VCaP (cell line): ENCODE measurements around the gene CAT.

Experiments
- H3K27ac ChIP-seq: fragments of 450-650 bp; 2 replicates; pipeline ENCODE4 v1.5.1; 2017
- CTCF ChIP-seq: fragments of 450-650 bp; conservative IDR thresholded peaks from 2 replicates; pipeline ENCODE4 v1.5.1; 2017; ENCODE audit warnings: mild to moderate bottlenecking, moderate library complexity

CAT gene

GRCh38 chr11:34437224-34438125 is 1.3 kb upstream of the CAT start:
- TF ChIP-seq CTCF, result no peak
- peak overlapping the region; percentile 88 for H3K27ac ChIP-seq

DNA sequence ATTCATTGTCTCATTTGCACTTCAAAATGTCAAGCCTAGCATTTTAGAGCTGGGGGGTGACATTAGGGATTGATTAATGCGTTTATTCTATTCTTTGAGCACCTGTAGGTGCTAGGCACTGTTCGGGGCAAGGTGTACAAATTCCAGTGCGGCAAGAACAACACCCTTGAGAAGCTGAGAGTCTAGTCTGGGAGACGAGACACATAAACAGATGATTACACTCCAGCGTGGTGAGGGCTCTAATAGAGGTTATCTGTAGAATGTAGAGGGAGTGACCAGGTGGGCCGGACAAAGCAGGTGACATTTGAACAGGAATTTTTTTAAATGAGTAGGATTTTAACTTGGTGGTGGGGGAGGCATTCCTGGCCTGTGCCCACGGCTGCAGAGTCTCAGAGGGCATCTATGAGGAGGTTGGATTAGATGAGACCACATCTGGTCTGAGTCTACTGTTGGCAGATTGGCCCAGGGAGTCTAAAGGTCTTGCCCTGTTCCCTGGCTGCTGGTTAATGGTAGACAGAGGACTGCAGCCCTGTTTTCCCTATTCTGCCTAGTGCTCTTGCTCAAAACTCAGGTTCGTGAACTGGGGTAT is 970 bp downstream of the CAT start:
- no peak for TF ChIP-seq CTCF
- H3K27ac ChIP-seq, result peak overlapping the region; percentile 88

GRCh38 chr11:34441814-34442213 is 3.1 kb downstream of the CAT start:
- no peak for TF ChIP-seq CTCF
- H3K27ac ChIP-seq, result no peak overlapping the region

GRCh38 chr11:34443136-34443535 is 4.4 kb downstream of the CAT start:
- TF ChIP-seq CTCF, result no peak
- no peak overlapping the region for H3K27ac ChIP-seq

DNA sequence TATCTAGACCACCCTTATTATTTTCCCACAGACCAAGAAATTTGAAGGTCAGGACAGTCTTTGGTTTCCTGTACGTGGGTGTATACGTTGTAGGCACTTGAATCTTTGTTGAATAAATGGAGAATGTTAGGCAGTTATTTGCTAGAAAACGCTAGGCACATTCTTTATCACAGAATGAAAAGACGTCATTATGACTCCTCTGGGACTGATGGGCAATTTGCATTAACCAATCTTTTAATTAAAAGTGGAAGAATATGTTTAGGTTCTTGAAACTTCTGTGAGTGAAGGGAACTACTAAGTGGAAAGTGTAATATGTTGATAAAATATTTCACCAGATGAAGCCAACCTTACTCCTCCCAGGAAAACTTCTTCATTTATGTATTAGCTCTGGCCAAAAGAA is 5.7 kb downstream of the CAT start:
- H3K27ac ChIP-seq, result no peak overlapping the region
- no peak for TF ChIP-seq CTCF

- no peak for TF ChIP-seq CTCF
- H3K27ac ChIP-seq, result no peak overlapping the region
These were observed 7.2 kb downstream of the CAT start for GRCh38 chr11:34445956-34446355.

GRCh38 chr11:34446386-34446785 is 7.7 kb downstream of the CAT start:
- no peak overlapping the region for H3K27ac ChIP-seq
- TF ChIP-seq CTCF, result no peak
